HCT116 (cell line): ENCODE results near the gene WFDC1.

ENCODE experiments used
- CEBPB ChIP-seq: IDR thresholded peaks from 2 replicates; pipeline ENCODE4 v1.6.1; 2012; ENCODE audit warnings: low read depth
- EZH2 ChIP-seq: fragments of 200-600 bp; sonication (generic); IDR thresholded peaks from 2 replicates; pipeline ENCODE4 v1.6.1; 2017; ENCODE audit warnings: antibody characterized with exemption, mixed run types
- POLR2A ChIP-seq: IDR thresholded peaks from 2 replicates; pipeline ENCODE4 v1.7.0; 2011; ENCODE audit warnings: borderline replicate concordance; ENCODE audit not compliant: insufficient read depth, insufficient read length; ENCODE audit errors: extremely low read depth
- POLR2AphosphoS5 ChIP-seq: IDR thresholded peaks from 2 replicates; pipeline ENCODE4 v1.6.1; 2011; ENCODE audit warnings: mild to moderate bottlenecking, low read depth, low read length, moderate library complexity
- SP1 ChIP-seq: IDR thresholded peaks from 2 replicates; pipeline ENCODE4 v1.6.1; 2012; ENCODE audit warnings: low read depth
- SRF ChIP-seq: IDR thresholded peaks from 2 replicates; pipeline ENCODE4 v1.6.1; 2012; ENCODE audit warnings: low read depth
- YY1 ChIP-seq: IDR thresholded peaks from 2 replicates; pipeline ENCODE4 v1.6.1; 2011; ENCODE audit warnings: low read length, low read depth, moderate library complexity, mild to moderate bottlenecking; ENCODE audit not compliant: insufficient replicate concordance; ENCODE audit errors: extremely low read depth
- ZNF274 ChIP-seq: fragments of 200-500 bp; sonication (Bioruptor generic); IDR thresholded peaks from 2 replicates; pipeline ENCODE4 v1.6.1; 2014; ENCODE audit warnings: mild to moderate bottlenecking, low read depth, low read length, inconsistent platforms
- TF ChIP-seq, protein P1 (sequence below): IDR thresholded peaks from 2 replicates; pipeline ENCODE4 v1.6.1; 2012
- TF ChIP-seq, protein P2 (sequence below), 3 experiments: fragments of 200-600 bp in 1 of 3; sonication (generic) in 1 of 3; IDR thresholded peaks in 2 of 3; conservative IDR thresholded peaks in 1 of 3; 2 replicates each; pipeline ENCODE4 v1.5.1; 2012 to 2017; ENCODE audit warnings: low read depth in 2 of 3, low read length in 2 of 3, antibody characterized with exemption in 1 of 3, borderline replicate concordance in 1 of 3, control low read depth in 1 of 3, mild to moderate bottlenecking in 1 of 3, mixed read lengths in 1 of 3, mixed run types in 1 of 3, moderate library complexity in 1 of 3; ENCODE audit not compliant: insufficient read depth in 1 of 3
- TF ChIP-seq, protein P3 (sequence below): IDR thresholded peaks from 2 replicates; pipeline ENCODE4 v1.6.1; 2012; ENCODE audit warnings: low read depth

DNA sequence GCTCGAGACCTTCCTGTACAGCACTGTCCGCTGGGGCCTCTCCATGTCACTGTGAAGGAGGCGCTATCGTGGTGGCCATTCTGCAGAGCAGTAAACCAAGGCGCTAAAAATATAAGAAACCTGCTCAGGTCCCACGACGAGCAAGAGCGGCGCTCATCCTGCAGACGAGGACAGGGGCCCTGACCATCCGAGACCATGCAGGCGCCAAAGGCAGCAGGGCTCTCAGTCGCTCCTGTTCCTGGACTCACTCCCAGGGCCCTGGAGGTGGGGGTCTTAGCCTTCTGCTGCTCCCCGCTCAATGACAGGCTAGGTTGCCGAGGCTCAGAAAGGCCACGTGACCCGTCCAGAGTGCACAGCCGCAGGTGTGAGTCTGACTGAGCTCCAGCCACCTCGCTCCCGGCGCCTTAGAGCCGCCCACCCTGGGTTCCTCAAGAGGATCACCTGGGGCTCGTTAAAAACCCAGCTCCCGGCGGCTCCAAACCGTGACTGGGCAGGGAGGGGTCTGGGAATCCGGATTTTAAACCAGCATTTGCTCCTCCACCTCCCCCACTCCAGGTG, 73.2 kb downstream of the WFDC1 start:
- TF ChIP-seq, protein P1, sequence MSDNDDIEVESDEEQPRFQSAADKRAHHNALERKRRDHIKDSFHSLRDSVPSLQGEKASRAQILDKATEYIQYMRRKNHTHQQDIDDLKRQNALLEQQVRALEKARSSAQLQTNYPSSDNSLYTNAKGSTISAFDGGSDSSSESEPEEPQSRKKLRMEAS, result no peak
- TF ChIP-seq ZNF274, result no peak
- no peak for TF ChIP-seq CEBPB
- TF ChIP-seq, protein P2, sequence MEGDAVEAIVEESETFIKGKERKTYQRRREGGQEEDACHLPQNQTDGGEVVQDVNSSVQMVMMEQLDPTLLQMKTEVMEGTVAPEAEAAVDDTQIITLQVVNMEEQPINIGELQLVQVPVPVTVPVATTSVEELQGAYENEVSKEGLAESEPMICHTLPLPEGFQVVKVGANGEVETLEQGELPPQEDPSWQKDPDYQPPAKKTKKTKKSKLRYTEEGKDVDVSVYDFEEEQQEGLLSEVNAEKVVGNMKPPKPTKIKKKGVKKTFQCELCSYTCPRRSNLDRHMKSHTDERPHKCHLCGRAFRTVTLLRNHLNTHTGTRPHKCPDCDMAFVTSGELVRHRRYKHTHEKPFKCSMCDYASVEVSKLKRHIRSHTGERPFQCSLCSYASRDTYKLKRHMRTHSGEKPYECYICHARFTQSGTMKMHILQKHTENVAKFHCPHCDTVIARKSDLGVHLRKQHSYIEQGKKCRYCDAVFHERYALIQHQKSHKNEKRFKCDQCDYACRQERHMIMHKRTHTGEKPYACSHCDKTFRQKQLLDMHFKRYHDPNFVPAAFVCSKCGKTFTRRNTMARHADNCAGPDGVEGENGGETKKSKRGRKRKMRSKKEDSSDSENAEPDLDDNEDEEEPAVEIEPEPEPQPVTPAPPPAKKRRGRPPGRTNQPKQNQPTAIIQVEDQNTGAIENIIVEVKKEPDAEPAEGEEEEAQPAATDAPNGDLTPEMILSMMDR (IDR thresholded peaks at IDR 0.05 in 2 of 3, conservative IDR thresholded peaks at IDR 0.05 in 1 of 3; ENCODE audit: borderline replicate concordance in 1 of 3, insufficient read depth in 1 of 3, low read depth in 2 of 3, low read length in 2 of 3), result no peak
- no peak for TF ChIP-seq SP1
- TF ChIP-seq POLR2A, result no peak
- no peak for TF ChIP-seq YY1
- TF ChIP-seq, protein P3, sequence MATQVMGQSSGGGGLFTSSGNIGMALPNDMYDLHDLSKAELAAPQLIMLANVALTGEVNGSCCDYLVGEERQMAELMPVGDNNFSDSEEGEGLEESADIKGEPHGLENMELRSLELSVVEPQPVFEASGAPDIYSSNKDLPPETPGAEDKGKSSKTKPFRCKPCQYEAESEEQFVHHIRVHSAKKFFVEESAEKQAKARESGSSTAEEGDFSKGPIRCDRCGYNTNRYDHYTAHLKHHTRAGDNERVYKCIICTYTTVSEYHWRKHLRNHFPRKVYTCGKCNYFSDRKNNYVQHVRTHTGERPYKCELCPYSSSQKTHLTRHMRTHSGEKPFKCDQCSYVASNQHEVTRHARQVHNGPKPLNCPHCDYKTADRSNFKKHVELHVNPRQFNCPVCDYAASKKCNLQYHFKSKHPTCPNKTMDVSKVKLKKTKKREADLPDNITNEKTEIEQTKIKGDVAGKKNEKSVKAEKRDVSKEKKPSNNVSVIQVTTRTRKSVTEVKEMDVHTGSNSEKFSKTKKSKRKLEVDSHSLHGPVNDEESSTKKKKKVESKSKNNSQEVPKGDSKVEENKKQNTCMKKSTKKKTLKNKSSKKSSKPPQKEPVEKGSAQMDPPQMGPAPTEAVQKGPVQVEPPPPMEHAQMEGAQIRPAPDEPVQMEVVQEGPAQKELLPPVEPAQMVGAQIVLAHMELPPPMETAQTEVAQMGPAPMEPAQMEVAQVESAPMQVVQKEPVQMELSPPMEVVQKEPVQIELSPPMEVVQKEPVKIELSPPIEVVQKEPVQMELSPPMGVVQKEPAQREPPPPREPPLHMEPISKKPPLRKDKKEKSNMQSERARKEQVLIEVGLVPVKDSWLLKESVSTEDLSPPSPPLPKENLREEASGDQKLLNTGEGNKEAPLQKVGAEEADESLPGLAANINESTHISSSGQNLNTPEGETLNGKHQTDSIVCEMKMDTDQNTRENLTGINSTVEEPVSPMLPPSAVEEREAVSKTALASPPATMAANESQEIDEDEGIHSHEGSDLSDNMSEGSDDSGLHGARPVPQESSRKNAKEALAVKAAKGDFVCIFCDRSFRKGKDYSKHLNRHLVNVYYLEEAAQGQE, result no peak
- TF ChIP-seq POLR2AphosphoS5, result no peak
- no peak for TF ChIP-seq SRF
- TF ChIP-seq EZH2, result no peak
